ENCODE results near the gene CYP3A4. TPM values are rescaled to one million over a fixed set of nuclear protein-coding genes. Genes with fewer than 3 reads are reported as not detected.

CYP3A4 gene
- polyA plus RNA-seq, 1 of the 3 experiments (the other 2 are of a cell fraction) = not detected

- Histone ChIP-seq H3F3A (replicated peaks; ENCODE audit: insufficient read depth) (no peaks in the 10 kb centered on the region), H3K9ac (no peak overlapping the region), H3K4me1 (ENCODE audit: control insufficient read depth in 1 of 2, insufficient read depth in 2 of 2, low read depth in 1 of 2, low read length in 1 of 2) (peaks cover 0 to 3% of the 10 kb centered on the region in 2 experiments; a peak in 1 of 4 replicates), H3K27ac (ENCODE audit: low read depth in 2 of 2, low read length in 1 of 2) (no peak overlapping the region), H3K9me3 (no peaks in the 10 kb centered on the region), H3K36me3 (replicated peaks in 1 of 2; ENCODE audit: control insufficient read depth in 1 of 2, insufficient read depth in 2 of 2, low read length in 1 of 2) (no peaks in the 10 kb centered on the region), H3K4me3 (ENCODE audit: low read depth in 2 of 2, low read length in 1 of 2) (no peak overlapping the region), H2AFZ (ENCODE audit: low read depth) (no peak overlapping the region), H3K27me3 (ENCODE audit: insufficient read depth) (peaks cover 13% of the 10 kb centered on the region; the same call in 1 of the 2 replicates), H3K4me2 (no peak overlapping the region; the same call in 1 of the 2 replicates), H3K79me2 (ENCODE audit: insufficient read depth) (no peaks in the 10 kb centered on the region), H3K9me2 (no peaks in the 10 kb centered on the region), H4K20me1 (ENCODE audit: insufficient read depth) (no peaks in the 10 kb centered on the region)
- DNase-seq = no peak
- POLR2A ChIA-PET = no interaction called here
- CTCF ChIA-PET = no interaction called here
- TF ChIP-seq JUND (IDR thresholded peaks at IDR 0.05) = no peak
- no peak for TF ChIP-seq EP300 (IDR thresholded peaks at IDR 0.05; ENCODE audit: borderline replicate concordance in 1 of 2, low read depth in 1 of 2, low read length in 1 of 2)
- no peak for TF ChIP-seq MEF2A (IDR thresholded peaks at IDR 0.05; ENCODE audit: borderline replicate concordance, low read depth)
- TF ChIP-seq RXRA (IDR thresholded peaks at IDR 0.05; ENCODE audit: borderline replicate concordance, low read depth) = no peak
- no peak for TF ChIP-seq MXI1 (IDR thresholded peaks at IDR 0.05; ENCODE audit: low read depth, low read length)
- no peak for TF ChIP-seq TCF12 (IDR thresholded peaks at IDR 0.05)
- TF ChIP-seq CHD2 (IDR thresholded peaks at IDR 0.05; ENCODE audit: low read length, partially characterized antibody) = no peak
- TF ChIP-seq, protein P1, sequence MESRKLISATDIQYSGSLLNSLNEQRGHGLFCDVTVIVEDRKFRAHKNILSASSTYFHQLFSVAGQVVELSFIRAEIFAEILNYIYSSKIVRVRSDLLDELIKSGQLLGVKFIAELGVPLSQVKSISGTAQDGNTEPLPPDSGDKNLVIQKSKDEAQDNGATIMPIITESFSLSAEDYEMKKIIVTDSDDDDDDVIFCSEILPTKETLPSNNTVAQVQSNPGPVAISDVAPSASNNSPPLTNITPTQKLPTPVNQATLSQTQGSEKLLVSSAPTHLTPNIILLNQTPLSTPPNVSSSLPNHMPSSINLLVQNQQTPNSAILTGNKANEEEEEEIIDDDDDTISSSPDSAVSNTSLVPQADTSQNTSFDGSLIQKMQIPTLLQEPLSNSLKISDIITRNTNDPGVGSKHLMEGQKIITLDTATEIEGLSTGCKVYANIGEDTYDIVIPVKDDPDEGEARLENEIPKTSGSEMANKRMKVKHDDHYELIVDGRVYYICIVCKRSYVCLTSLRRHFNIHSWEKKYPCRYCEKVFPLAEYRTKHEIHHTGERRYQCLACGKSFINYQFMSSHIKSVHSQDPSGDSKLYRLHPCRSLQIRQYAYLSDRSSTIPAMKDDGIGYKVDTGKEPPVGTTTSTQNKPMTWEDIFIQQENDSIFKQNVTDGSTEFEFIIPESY (IDR thresholded peaks at IDR 0.05; ENCODE audit: borderline replicate concordance, low read depth) = no peak
- TF ChIP-seq, protein P2, sequence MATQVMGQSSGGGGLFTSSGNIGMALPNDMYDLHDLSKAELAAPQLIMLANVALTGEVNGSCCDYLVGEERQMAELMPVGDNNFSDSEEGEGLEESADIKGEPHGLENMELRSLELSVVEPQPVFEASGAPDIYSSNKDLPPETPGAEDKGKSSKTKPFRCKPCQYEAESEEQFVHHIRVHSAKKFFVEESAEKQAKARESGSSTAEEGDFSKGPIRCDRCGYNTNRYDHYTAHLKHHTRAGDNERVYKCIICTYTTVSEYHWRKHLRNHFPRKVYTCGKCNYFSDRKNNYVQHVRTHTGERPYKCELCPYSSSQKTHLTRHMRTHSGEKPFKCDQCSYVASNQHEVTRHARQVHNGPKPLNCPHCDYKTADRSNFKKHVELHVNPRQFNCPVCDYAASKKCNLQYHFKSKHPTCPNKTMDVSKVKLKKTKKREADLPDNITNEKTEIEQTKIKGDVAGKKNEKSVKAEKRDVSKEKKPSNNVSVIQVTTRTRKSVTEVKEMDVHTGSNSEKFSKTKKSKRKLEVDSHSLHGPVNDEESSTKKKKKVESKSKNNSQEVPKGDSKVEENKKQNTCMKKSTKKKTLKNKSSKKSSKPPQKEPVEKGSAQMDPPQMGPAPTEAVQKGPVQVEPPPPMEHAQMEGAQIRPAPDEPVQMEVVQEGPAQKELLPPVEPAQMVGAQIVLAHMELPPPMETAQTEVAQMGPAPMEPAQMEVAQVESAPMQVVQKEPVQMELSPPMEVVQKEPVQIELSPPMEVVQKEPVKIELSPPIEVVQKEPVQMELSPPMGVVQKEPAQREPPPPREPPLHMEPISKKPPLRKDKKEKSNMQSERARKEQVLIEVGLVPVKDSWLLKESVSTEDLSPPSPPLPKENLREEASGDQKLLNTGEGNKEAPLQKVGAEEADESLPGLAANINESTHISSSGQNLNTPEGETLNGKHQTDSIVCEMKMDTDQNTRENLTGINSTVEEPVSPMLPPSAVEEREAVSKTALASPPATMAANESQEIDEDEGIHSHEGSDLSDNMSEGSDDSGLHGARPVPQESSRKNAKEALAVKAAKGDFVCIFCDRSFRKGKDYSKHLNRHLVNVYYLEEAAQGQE (IDR thresholded peaks at IDR 0.05; ENCODE audit: low read depth, low read length) = no peak
- no peak for TF ChIP-seq TAF1 (IDR thresholded peaks at IDR 0.05; ENCODE audit: borderline replicate concordance, low read depth, low read length)
- no peak for TF ChIP-seq ELF1 (IDR thresholded peaks at IDR 0.05)
- no peak for TF ChIP-seq GATA2 (CRISPR knock-in tag; IDR thresholded peaks at IDR 0.05)
- no peak for TF ChIP-seq IRF3 (IDR thresholded peaks at IDR 0.05; ENCODE audit: low read depth, low read length)
- TF ChIP-seq YY1 (IDR thresholded peaks at IDR 0.05; ENCODE audit: low read depth) = no peak
- no peak for TF ChIP-seq FOXM1 (IDR thresholded peaks at IDR 0.05; ENCODE audit: low read depth)
- TF ChIP-seq PBX3 (IDR thresholded peaks at IDR 0.05) = no peak
- no peak for TF ChIP-seq SIN3A (IDR thresholded peaks at IDR 0.05; ENCODE audit: borderline replicate concordance, low read depth, low read length)
- no peak for TF ChIP-seq FOXJ3 (CRISPR knock-in tag; IDR thresholded peaks at IDR 0.05)
- no peak for TF ChIP-seq RFX5 (IDR thresholded peaks at IDR 0.05; ENCODE audit: low read length)
- WGBS (ENCODE audit: low lambda C conversion rate) = 6% methylated on average over 5 of the region's 5 CpGs
Measured at GRCh38 chr7:99791667-99792369, 7.8 kb upstream of the CYP3A4 start.
